HG03354 (cell line): Measurements from ENCODE around the gene MTMR10.
A peak's percentile ranks its signal among the peaks of the same experiment; 100 is the strongest.

Source experiments
- ATAC-seq: cut with Tn5 transposase; IDR thresholded peaks from one replicate; pipeline ENCODE4 v1.9.1; 2021; ENCODE audit warnings: mild to moderate bottlenecking; ENCODE audit not compliant: unreplicated experiment, poor library complexity, severe bottlenecking

Gene MTMR10

GRCh38 chr15:31016446-31016915 lies 25.1 kb upstream of the MTMR10 start:
- no peak for ATAC-seq

DNA sequence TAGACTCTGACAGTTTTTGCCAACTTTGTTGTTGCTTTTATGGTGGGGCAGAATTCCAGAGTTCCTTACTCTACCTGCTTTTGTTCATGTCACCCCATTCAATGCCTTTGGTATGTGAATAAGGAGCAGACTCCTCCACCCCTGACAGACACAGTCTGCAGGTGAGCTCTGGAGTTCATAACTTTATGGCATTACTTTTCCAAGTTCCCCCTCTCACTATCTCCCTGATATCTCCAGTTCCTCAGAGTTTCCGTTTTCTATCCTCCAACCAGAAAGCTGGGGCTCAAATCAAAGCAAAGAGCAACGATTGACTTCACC lies 23.1 kb upstream of the MTMR10 start:
- no peak for ATAC-seq

- peak; percentile 83 for ATAC-seq
Observed at GRCh38 chr15:31013863-31014607, 22.6 kb upstream of the MTMR10 start.

DNA sequence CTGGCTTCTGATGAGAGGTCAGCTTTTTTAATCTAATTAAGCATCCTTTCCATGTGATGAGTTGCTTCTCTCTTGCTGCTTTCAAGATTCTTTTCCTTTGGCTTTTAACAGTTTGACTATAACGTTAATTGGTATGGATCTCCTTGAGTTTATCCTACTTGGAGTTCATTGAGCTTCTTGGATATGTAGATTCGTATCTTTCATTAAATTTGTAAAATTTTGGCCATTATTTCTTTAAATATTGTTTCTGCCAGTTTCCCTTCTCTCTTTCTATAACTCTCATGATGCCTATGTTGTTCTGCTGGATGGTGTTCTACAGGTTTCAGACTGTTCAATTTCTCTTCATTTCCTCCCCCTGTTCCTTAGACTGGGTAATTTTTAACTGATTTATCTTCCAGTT lies 21.0 kb upstream of the MTMR10 start:
- no peak for ATAC-seq

- no peak for ATAC-seq
Observed at GRCh38 chr15:31010036-31010435, 18.6 kb upstream of the MTMR10 start.

DNA sequence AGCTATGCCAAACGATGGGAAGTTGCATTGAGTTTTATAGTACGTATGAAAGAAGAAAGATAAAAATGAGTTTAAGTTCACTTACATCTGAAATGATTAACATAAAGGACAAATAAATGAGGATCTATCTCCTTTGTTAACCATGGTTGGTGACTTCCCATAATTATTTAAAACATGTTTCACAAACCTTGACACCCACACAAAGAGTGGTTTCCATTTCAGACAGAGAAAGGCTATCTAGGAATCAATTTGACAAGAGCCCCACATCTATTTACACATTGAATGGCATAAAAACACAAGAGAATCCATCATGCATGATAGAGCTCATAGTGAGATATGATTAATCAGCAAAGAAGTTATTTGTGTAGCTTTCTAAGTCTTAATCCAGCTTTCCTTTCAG lies 14.2 kb upstream of the MTMR10 start:
- ATAC-seq, result no peak

- peak; percentile 93 for ATAC-seq
Observed at GRCh38 chr15:31004220-31004733, 12.8 kb upstream of the MTMR10 start.

DNA sequence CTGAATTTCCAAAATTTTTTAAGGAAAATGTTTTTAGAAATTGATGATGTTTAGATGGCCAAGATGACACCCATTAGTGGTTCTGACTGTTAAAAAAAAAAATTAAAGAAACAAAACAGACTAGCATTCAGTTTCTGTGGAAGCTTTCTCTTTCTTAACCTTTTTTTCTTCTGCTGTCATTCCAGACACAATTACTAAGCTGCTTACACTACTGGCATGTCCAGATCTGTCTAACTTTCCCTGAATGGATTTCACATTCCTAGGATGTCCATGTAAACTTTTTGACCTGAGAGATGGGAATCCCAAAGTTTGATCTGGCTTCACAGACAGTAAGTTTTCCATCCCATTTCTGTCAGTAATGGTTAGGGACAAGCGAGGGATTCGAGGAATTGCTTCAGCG lies 10.3 kb upstream of the MTMR10 start:
- no peak for ATAC-seq

DNA sequence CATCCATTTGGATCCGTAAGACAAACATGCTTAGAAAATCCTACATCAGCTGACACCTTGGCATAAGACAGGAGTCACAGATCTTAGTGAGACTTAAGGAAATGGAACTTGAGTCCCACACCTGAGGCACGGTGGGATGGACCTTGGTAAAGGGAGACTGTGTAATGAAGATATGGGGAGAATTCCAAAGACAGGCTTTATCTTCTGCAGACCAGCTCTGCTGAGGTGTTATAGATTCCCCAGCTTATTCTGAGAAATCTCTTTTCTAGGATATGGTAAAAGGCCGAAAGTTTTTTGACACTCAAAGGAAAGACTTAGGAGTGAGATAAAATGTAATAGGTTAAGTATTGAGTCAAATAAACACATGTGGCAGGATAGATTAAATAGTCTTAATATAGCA lies 8.3 kb upstream of the MTMR10 start:
- no peak for ATAC-seq

DNA sequence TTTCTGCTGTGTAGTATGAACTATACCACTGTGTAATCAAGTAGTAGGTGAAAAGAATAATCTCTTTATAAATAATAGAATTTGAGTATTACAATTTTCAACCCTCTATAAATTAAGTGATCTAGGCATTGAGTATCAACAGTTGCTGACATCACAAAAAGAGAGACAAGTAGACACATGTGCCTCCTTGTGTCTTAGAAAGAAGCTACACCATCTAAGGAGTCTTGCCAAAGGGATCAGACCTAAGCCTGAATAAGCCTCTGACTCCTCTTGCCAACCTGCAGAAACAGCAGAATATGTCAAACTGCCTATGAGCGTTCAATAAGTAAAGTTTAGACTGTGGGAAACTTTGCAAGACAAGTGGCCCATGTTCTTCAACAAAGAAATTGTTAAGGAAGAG lies 5.8 kb upstream of the MTMR10 start:
- ATAC-seq, result no peak

DNA sequence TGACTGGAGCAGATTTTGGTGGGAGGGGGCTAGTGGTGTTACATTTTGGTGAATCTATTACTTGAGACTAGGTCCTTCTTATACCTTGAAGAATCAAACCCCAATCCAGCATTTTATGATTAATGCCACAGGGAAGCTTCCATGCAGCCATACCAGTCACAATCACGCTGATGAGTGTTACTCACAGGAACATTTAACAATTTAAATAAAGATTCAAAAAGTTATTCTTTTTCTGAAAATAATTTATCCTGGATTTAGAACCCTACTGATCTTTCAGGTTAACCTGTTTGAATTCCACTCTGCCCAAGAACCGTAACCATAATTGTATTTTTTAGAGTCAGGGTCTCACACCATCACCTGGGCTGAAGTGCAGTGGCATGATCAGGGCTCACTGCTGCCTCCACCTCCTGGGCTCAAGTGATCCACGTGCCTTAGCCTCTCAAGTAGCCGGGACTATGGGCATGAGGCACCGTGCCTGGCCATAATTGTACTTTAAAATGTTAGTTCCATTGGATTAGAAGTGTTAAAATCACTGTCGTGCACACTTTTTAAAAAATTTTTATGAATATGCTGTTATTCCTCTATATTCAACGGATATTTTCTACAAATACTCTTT lies 929 bp upstream of the MTMR10 start:
- ATAC-seq, result no peak

GRCh38 chr15:30990446-30991254 lies 778 bp downstream of the MTMR10 start:
- no peak for ATAC-seq

GRCh38 chr15:30990036-30990435 lies 1.4 kb downstream of the MTMR10 start:
- ATAC-seq, result no peak

- ATAC-seq, result no peak
Observed at GRCh38 chr15:30985081-30985531, 6.3 kb downstream of the MTMR10 start.

- peak; percentile 59 for ATAC-seq
Observed at GRCh38 chr15:30984542-30984941, 6.9 kb downstream of the MTMR10 start.

GRCh38 chr15:30984118-30984517 lies 7.3 kb downstream of the MTMR10 start:
- no peak for ATAC-seq

DNA sequence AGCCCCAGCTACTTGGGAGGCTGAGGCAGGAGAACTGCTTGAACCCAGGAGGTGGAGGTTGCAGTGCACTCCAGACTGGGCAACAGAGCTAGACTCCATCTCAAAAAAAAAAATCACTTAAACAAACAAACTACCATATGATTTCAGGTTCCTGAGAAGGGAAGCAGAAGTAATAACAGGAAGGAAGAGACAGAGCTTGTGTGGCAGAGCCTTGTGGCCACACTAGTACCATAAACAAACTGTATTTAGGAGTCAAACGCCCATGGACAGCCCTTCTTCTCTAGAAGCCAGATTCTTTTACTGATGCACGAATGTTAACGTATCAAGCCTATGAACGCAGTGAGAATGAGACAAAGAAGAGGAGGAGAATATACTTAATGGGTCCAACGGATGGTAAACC lies 12.0 kb downstream of the MTMR10 start:
- no peak for ATAC-seq

GRCh38 chr15:30978328-30978727 lies 13.1 kb downstream of the MTMR10 start:
- ATAC-seq, result no peak

GRCh38 chr15:30974112-30974511 lies 17.3 kb downstream of the MTMR10 start:
- peak; percentile 63 for ATAC-seq

DNA sequence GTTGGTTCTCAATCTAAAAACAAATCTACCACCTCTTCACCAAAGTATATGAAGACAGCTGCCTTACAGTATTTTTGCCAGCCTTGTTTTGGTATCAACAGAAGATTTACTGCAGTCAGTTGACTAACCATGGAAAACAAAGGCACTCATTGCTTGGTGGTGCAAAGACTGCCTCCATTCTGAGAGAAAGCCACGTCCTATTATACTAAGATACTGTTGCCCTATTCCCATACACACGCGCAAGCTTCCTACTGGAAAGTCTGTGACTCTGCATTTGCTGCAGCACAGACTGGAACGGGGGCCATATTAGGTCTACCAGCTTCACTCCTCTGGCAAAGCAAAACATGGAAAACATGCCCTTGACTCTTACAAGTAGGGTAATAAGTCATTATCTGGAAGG lies 18.0 kb downstream of the MTMR10 start:
- ATAC-seq, result no peak

DNA sequence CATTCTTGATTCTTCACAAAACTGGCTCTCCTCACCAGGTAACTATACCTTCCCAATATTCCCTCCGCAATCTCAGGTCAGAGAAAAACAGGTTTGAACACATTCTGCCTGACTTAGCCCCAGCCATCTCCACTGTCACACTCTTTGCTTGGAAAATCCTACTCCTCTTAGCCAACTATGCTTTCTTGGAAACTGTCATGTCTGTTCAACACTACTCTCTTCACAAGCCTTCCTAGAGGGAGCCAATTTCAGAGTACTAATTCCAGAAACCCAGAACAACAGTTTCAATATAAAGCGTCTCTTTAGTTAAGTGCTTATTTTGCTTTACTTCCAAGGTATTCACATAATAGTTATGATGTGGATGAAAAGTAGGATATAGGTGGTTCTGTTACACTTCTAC lies 21.7 kb downstream of the MTMR10 start:
- no peak for ATAC-seq
